Muscle of leg (tissue), 16 donors: Measurements from ENCODE around the gene ADD2. TPM values are rescaled to one million over a fixed set of nuclear protein-coding genes. Genes with fewer than 3 reads are reported as not detected.

Experiments
- DNase-seq: peaks from one replicate; pipeline ENCODE4 v3.0.0; 2013
- H3K27ac ChIP-seq: one replicate; pipeline ENCODE4 v1.5.1; 2013; ENCODE audit warnings: mild to moderate bottlenecking, low read length, control low read depth
- H3K27me3 ChIP-seq: one replicate; pipeline ENCODE4 v1.6.1; 2013; ENCODE audit warnings: low read length; ENCODE audit not compliant: control insufficient read depth, insufficient read depth
- H3K36me3 ChIP-seq: one replicate; pipeline ENCODE4 v1.6.1; 2013; ENCODE audit warnings: low read length; ENCODE audit not compliant: control insufficient read depth, insufficient read depth
- H3K4me1 ChIP-seq: one replicate; pipeline ENCODE4 v1.6.1; 2013; ENCODE audit warnings: low read length; ENCODE audit not compliant: control insufficient read depth, insufficient read depth
- H3K4me3 ChIP-seq: one replicate; pipeline ENCODE4 v1.5.1; 2013; ENCODE audit warnings: low read length, control low read depth
- H3K9me3 ChIP-seq: replicated peaks from 2 replicates; pipeline ENCODE4 v1.6.1; 2013; ENCODE audit warnings: low read depth, low read length; ENCODE audit not compliant: control insufficient read depth
- WGBS: methylation state at CpG from one replicate; pipeline ENCODE4 v1.1.5; 2013; ENCODE audit warnings: missing lambda C conversion rate; ENCODE audit not compliant: insufficient coverage; 5-methylcytosine and 5-hydroxymethylcytosine counted together
- long read RNA-seq, 11 donors: transcript quantifications; one replicate each; lab custom pipeline, GENCODE V29; 2026
- polyA plus RNA-seq, 8 donors: library from polyadenylated mRNA; unstranded; fragments of 120-200 nt; gene quantifications; one replicate each; pipeline versions ENCODE4 v1.2.1 to v1.2.3, GENCODE V29; 2013; ENCODE audit warnings: inconsistent platforms in 1 of 8, low replicate concordance in 1 of 8; ENCODE audit not compliant: insufficient read length in 8 of 8, insufficient read depth in 1 of 8
- total RNA-seq: library from RNA; stranded (reverse); fragments of 120-200 nt; gene quantifications from one replicate; pipeline ENCODE4 v1.2.4, GENCODE V29; 2013

Gene ADD2, protein sequence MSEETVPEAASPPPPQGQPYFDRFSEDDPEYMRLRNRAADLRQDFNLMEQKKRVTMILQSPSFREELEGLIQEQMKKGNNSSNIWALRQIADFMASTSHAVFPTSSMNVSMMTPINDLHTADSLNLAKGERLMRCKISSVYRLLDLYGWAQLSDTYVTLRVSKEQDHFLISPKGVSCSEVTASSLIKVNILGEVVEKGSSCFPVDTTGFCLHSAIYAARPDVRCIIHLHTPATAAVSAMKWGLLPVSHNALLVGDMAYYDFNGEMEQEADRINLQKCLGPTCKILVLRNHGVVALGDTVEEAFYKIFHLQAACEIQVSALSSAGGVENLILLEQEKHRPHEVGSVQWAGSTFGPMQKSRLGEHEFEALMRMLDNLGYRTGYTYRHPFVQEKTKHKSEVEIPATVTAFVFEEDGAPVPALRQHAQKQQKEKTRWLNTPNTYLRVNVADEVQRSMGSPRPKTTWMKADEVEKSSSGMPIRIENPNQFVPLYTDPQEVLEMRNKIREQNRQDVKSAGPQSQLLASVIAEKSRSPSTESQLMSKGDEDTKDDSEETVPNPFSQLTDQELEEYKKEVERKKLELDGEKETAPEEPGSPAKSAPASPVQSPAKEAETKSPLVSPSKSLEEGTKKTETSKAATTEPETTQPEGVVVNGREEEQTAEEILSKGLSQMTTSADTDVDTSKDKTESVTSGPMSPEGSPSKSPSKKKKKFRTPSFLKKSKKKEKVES
- total RNA-seq (0.98 TPM), polyA plus RNA-seq (1 to 10 TPM; 1.6 to 4.2 (median 2.4) TPM)
- long read RNA-seq, donor 1, result 0 reads
- long read RNA-seq, donor 2, result 0 reads
- long read RNA-seq, donor 3, result 0 reads
- long read RNA-seq, donor 4, result 0 reads
- long read RNA-seq, donor 5, full-length matches to known transcripts, result 1 of 1 reads
- long read RNA-seq, donor 5, partial matches to known transcripts, result 0 of 1 reads
- long read RNA-seq, donor 5, other reads (novel, unspliced or antisense), result 0 of 1 reads
- long read RNA-seq, donor 6, result 0 reads
- long read RNA-seq, donor 7, result 0 reads
- long read RNA-seq, donor 8, result 0 reads
- long read RNA-seq, donor 9, full-length matches to known transcripts, result 1 of 1 reads
- long read RNA-seq, donor 9, partial matches to known transcripts, result 0 of 1 reads
- long read RNA-seq, donor 9, other reads (novel, unspliced or antisense), result 0 of 1 reads
- long read RNA-seq, donor 10, result 0 reads
- long read RNA-seq, donor 11, partial matches to known transcripts, result 5 of 5 reads
- long read RNA-seq, donor 11, other reads (novel, unspliced or antisense), result 0 of 5 reads

DNA sequence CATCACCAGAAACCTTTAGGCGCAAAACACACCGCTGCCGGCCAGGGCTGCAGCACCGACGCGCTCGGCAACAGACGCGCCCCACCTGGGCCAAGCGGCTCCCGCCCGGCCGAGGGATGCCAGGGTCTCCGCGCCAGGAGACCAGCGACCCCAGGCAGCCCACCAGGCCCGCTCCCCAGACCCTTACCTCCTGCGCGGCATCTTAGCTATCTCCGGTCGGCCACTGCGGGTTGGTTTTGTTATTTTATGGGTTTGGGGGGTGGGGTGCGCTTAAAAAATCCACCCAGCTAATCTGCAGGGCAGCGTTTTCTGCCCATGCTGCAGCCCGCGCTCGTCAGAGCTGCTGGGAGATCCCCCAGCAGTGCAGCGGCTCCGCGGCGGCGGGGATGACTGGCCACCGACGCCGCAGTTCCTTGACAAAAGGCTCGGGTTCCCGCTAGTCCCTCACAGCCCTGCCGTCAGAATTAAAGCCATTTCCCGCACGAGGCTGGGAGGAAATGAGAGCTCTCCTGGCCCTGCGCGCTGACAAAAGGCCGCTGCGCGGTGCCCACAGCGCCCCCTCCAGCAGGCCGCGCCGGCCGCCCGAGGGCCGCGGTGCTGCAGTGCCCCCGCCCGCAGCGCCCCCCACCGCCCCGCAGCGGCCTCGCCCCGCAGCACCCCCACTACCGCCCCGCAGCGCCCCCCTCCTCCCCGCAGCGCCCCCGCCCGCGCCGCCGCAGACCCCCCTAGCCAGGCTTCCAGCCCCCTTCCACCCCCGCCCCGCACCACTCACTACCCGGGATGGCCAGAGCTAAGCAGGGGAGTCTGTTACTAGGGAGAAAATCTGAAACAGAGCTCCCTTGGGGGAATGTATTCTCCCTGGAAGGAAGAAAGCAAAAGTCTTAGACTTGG lies at the start of gene ADD2:
Gene ADD2 (minus strand): TSS at position 502 of the 891 bp plus-strand sequence. CDS start 61,792 bp downstream, outside the sequence.
- WGBS, result under 1% methylated on average over 37 of the region's 74 CpGs
- Histone ChIP-seq H3K27me3 (peaks cover 52% of the 10 kb centered on the region), H3K4me3 (peak within 1 kb of the TSS; percentile 47), H3K9me3 (no peaks in the 10 kb centered on the region), H3K4me1 (peaks cover 12% of the 10 kb centered on the region), H3K27ac (no peak within 1 kb of the TSS), H3K36me3 (no peaks in the 10 kb centered on the region)
- DNase-seq, result peak; percentile 68

- H3K27ac ChIP-seq, result no peak overlapping the region
- H3K4me1 ChIP-seq, result no peaks in the 10 kb centered on the region
- H3K9me3 ChIP-seq, result no peaks in the 10 kb centered on the region
- 71% methylated on average over 3 of the region's 3 CpGs for WGBS
- no peak overlapping the region for H3K4me3 ChIP-seq
- H3K27me3 ChIP-seq, result peaks cover 14% of the 10 kb centered on the region
- no peak for DNase-seq
- H3K36me3 ChIP-seq, result no peaks in the 10 kb centered on the region
Measured at GRCh38 chr2:70817284-70817954, 49.4 kb upstream of the ADD2 start.

DNA sequence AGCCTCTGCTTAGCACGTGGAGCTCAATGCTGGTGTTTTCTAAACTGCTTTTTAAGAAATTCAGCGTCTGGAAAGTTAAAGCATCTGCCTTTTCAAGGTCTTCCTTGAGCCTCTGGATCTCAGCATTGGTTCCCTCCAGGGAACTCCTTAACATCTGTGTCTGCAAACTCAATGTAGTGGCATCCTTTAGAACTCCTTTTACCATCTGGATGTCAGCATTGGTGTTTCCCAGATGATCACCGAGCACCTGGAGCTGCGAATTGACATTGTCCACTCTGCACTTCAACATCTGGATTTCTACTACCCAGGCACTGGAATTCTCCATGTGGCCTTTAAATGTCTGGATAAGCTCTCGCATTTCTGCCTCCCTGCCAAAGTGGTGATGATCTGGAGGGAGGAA lies 48.7 kb upstream of the ADD2 start:
- no peak overlapping the region for H3K4me3 ChIP-seq
- no peaks in the 10 kb centered on the region for H3K9me3 ChIP-seq
- H3K27ac ChIP-seq, result no peak overlapping the region
- WGBS, result 35% methylated on average over 3 of the region's 5 CpGs
- no peaks in the 10 kb centered on the region for H3K36me3 ChIP-seq
- peaks cover 12% of the 10 kb centered on the region for H3K27me3 ChIP-seq
- H3K4me1 ChIP-seq, result no peaks in the 10 kb centered on the region
- peak; percentile 65 for DNase-seq

GRCh38 chr2:70808983-70809958 lies 41.3 kb upstream of the ADD2 start:
- DNase-seq, result no peak
- no peaks in the 10 kb centered on the region for H3K9me3 ChIP-seq
- H3K4me3 ChIP-seq, result no peak overlapping the region
- H3K27me3 ChIP-seq, result peaks cover 5% of the 10 kb centered on the region
- H3K36me3 ChIP-seq, result no peaks in the 10 kb centered on the region
- 92% methylated on average over 10 of the region's 12 CpGs for WGBS
- H3K27ac ChIP-seq, result no peak overlapping the region
- no peaks in the 10 kb centered on the region for H3K4me1 ChIP-seq

DNA sequence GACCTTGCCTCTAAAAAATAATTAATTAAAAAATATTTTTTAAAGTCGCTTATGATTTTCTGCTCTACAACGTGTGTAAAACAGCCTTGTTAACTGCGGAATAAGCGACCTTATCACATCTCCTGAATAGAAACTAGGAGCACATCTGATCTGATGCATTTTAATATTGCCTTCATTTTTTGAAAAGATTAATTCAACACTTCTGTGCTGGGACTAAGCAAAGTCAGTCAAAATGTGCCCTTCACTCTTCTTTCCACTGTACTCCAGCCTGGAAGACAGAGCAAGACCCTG lies 39.8 kb upstream of the ADD2 start:
- H3K27ac ChIP-seq, result no peak overlapping the region
- WGBS, result no CpG with 5 or more reads among the region's 4 CpGs
- H3K36me3 ChIP-seq, result no peaks in the 10 kb centered on the region
- H3K4me1 ChIP-seq, result no peaks in the 10 kb centered on the region
- peaks cover 5% of the 10 kb centered on the region for H3K27me3 ChIP-seq
- no peak for DNase-seq
- no peaks in the 10 kb centered on the region for H3K9me3 ChIP-seq
- H3K4me3 ChIP-seq, result no peak overlapping the region

- Histone ChIP-seq H3K27ac (no peak overlapping the region), H3K9me3 (no peaks in the 10 kb centered on the region), H3K4me3 (no peak overlapping the region), H3K4me1 (no peaks in the 10 kb centered on the region), H3K27me3 (peaks cover 5% of the 10 kb centered on the region), H3K36me3 (no peaks in the 10 kb centered on the region)
- DNase-seq, result no peak
- WGBS, result 86% methylated on average over 3 of the region's 6 CpGs
Measured at GRCh38 chr2:70807102-70807827, 39.3 kb upstream of the ADD2 start.

DNA sequence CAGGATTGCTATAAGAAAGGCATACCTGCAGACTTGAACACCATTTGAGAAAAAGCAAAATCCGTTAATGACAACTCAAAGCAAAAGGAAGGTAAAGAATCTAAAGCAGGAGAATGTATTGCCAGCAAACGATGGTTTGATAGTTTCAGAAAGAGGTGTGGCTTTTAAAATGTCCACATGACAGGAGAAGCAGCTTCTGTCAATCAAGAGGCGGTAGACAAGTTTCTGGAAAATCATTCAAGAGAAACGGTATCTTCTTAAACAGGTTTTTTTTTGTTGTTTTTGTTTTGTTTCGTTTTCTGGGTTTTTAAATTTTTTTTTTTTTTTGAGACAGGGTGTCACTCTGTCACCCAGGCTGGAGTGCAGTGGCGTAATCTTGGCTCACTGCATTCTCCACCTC lies 38.6 kb upstream of the ADD2 start:
- DNase-seq, result no peak
- no peaks in the 10 kb centered on the region for H3K36me3 ChIP-seq
- peaks cover 5% of the 10 kb centered on the region for H3K27me3 ChIP-seq
- no peak overlapping the region for H3K4me3 ChIP-seq
- WGBS, result 59% methylated on average over 2 of the region's 6 CpGs
- no peaks in the 10 kb centered on the region for H3K4me1 ChIP-seq
- no peaks in the 10 kb centered on the region for H3K9me3 ChIP-seq
- no peak overlapping the region for H3K27ac ChIP-seq

GRCh38 chr2:70806013-70806412 lies 38.0 kb upstream of the ADD2 start:
- Histone ChIP-seq H3K27me3 (peaks cover 5% of the 10 kb centered on the region), H3K36me3 (no peaks in the 10 kb centered on the region), H3K9me3 (no peaks in the 10 kb centered on the region), H3K4me1 (no peaks in the 10 kb centered on the region), H3K4me3 (no peak overlapping the region), H3K27ac (no peak overlapping the region)
- WGBS, result no CpG with 5 or more reads among the region's 5 CpGs
- no peak for DNase-seq
